Ishikawa (cell line): ENCODE measurements around the gene RPP21.
A peak's percentile ranks its signal among the peaks of the same experiment; 100 is the strongest.

Experiments
- CEBPB ChIP-seq: IDR thresholded peaks from 2 replicates; pipeline ENCODE4 v1.6.1; 2012
- CREB1 ChIP-seq: IDR thresholded peaks from 2 replicates; pipeline ENCODE4 v1.6.1; 2012; ENCODE audit warnings: low read depth
- EP300 ChIP-seq: IDR thresholded peaks from 2 replicates; pipeline ENCODE4 v1.6.1; 2012; ENCODE audit warnings: borderline replicate concordance
- NFIC ChIP-seq: IDR thresholded peaks from 2 replicates; pipeline ENCODE4 v1.6.1; 2012
- TAF1 ChIP-seq: IDR thresholded peaks from 2 replicates; pipeline ENCODE4 v1.6.1; 2012; ENCODE audit warnings: low read depth, mild to moderate bottlenecking
- TCF12 ChIP-seq: IDR thresholded peaks from 2 replicates; pipeline ENCODE4 v1.6.1; 2012; ENCODE audit warnings: low read depth
- YY1 ChIP-seq: IDR thresholded peaks from 2 replicates; pipeline ENCODE4 v1.6.1; 2012; ENCODE audit warnings: low read depth
- TF ChIP-seq, protein P1 (sequence below): IDR thresholded peaks from 2 replicates; pipeline ENCODE4 v1.6.1; 2012
- TF ChIP-seq, protein P2 (sequence below): IDR thresholded peaks from 2 replicates; pipeline ENCODE4 v1.6.1; 2012; ENCODE audit warnings: low read depth, mild to moderate bottlenecking

DNA sequence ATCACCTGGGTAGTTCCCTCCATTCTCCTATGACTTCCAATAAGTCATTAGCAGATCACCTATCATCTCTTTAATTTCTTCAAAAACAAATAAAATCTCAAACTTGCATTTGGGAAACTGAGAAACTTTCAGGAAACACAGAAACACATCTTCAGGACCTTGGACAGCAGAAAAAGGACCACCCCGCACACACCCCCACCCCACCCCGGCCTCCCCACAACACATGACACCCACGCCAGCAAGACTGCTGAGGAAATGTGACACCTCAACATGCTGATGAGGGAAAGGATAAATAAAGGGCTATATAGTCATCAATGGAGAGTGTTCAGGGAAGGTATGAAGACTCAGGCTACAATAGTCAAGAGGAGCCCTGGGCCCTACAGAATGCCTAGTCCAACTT lies 33.9 kb upstream of the RPP21 start:
- TF ChIP-seq, protein P1, sequence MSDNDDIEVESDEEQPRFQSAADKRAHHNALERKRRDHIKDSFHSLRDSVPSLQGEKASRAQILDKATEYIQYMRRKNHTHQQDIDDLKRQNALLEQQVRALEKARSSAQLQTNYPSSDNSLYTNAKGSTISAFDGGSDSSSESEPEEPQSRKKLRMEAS, result no peak
- TF ChIP-seq CREB1 (no peak), TAF1 (no peak), TCF12 (no peak), EP300 (no peak), NFIC (no peak), YY1 (no peak), CEBPB (no peak)
- TF ChIP-seq, protein P2, sequence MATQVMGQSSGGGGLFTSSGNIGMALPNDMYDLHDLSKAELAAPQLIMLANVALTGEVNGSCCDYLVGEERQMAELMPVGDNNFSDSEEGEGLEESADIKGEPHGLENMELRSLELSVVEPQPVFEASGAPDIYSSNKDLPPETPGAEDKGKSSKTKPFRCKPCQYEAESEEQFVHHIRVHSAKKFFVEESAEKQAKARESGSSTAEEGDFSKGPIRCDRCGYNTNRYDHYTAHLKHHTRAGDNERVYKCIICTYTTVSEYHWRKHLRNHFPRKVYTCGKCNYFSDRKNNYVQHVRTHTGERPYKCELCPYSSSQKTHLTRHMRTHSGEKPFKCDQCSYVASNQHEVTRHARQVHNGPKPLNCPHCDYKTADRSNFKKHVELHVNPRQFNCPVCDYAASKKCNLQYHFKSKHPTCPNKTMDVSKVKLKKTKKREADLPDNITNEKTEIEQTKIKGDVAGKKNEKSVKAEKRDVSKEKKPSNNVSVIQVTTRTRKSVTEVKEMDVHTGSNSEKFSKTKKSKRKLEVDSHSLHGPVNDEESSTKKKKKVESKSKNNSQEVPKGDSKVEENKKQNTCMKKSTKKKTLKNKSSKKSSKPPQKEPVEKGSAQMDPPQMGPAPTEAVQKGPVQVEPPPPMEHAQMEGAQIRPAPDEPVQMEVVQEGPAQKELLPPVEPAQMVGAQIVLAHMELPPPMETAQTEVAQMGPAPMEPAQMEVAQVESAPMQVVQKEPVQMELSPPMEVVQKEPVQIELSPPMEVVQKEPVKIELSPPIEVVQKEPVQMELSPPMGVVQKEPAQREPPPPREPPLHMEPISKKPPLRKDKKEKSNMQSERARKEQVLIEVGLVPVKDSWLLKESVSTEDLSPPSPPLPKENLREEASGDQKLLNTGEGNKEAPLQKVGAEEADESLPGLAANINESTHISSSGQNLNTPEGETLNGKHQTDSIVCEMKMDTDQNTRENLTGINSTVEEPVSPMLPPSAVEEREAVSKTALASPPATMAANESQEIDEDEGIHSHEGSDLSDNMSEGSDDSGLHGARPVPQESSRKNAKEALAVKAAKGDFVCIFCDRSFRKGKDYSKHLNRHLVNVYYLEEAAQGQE, result peak; percentile 77
